GM21825 (cell line): ENCODE results near the gene POLR3E.
A peak's percentile ranks its signal among the peaks of the same experiment; 100 is the strongest.
"Not testable (repeated sequence)": the region's sequence is repeated elsewhere in the genome, so short reads cannot be mapped to it uniquely, and the experiment has no call there.

Experiments used
- ATAC-seq: cut with Tn5 transposase; IDR thresholded peaks from one replicate; pipeline ENCODE4 v1.9.1; 2021; ENCODE audit warnings: mild to moderate bottlenecking, moderate library complexity; ENCODE audit not compliant: unreplicated experiment

Gene POLR3E

GRCh38 chr16:22291860-22292318 lies 5.3 kb upstream of the POLR3E start:
- ATAC-seq, result no peak

- no peak for ATAC-seq
These were observed 4.9 kb upstream of the POLR3E start for GRCh38 chr16:22292320-22292719.

DNA sequence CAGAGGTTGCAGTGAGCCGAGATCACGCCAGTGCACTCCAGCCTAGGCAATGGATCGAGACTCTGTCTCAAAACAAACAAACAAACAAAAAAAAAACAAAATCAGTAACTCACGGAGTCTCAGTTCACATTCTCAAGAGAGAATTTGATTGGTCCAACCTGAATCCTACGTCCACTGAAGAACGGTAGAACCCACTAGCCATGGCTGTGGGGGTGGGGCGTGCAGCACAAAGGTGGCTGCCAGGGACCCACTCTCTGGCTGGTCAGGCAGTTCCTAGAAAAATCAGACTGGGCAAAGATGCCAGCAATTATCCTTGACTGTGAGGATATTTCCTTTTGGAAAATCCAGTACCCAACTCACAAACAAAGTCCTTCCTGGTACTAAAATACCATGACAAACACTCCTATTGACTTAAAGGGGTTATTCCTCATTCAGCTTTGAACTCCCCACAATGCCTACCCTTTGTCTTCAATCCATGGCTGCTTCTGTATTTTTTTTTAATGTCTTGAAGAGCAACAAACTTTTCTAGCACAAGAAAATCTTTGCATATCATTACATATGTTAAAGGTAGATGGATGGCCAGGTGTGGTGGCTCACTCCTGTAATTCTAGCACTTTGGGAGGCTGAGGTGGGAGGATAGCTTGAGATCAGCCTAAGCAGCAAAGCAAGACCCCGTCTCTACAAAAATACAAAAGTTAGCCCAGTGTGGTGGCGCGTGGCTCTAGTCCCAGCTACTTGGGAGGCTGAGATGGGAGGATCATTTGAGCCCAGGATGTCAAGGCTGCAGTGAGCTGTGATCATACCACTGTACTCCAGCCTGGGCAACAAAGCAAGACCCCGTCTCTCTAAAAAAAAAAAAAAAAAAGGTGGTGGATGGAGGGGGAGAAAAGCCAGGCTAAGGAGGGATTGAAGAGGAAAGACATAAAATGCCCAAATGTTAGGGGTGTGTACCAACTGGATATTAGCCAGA lies 3.8 kb upstream of the POLR3E start:
- ATAC-seq, result no peak

GRCh38 chr16:22296225-22297113 lies 740 bp upstream of the POLR3E start:
- ATAC-seq, result no peak

GRCh38 chr16:22297871-22298733 lies 893 bp downstream of the POLR3E start:
- peak; percentile 20 for ATAC-seq

GRCh38 chr16:22299036-22299435 lies 1.8 kb downstream of the POLR3E start:
- no peak for ATAC-seq

DNA sequence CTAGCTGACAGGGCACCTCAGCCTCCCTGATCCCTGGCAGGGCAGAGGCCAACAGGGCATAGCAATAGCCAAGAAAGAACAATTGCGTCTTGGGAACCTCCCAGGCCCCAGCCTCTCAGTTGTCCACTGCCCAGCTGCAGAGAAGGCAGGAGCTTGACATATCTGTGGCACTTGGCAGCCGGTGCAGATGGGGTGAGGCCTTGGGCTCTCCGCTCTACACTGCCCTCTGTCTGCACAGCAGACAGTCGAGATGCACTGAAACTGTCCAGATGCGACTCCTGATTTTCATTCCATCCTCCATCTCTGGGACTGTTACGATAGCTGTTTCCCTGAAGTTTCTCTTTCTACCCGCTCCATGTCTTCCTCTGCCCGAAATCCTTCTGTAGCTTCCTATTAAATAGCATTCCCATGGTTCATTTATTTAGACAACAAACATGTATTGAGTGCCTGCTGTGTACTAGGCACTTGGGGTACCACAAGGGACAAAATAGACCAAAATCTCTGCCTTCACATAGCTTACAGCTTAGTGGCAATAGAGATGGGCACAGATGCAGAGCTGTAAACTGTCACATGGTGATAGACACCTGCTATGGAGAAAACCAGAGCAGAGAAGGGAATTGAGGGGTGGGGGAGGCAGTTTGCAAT lies 3.3 kb downstream of the POLR3E start:
- ATAC-seq, result no peak

DNA sequence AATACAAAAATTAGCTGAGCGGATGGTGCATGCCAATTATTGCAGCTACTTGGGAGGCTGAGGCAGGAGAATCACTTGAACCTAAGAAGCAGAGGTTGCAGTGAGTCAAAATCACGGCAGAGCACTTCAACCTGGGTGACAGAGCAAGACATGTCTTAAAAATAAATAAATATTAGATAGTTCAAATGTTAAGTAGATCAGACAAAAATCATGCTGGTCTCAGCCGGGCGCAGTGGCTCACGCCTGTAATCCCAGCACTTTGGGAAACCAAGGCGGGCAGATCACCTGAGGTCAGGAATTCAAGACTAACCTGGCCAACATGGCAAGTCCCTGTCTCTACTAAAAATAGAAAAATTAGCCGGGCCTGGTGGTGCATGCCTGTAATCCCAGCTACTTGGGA lies 4.2 kb downstream of the POLR3E start:
- not testable (repeated sequence) for ATAC-seq

DNA sequence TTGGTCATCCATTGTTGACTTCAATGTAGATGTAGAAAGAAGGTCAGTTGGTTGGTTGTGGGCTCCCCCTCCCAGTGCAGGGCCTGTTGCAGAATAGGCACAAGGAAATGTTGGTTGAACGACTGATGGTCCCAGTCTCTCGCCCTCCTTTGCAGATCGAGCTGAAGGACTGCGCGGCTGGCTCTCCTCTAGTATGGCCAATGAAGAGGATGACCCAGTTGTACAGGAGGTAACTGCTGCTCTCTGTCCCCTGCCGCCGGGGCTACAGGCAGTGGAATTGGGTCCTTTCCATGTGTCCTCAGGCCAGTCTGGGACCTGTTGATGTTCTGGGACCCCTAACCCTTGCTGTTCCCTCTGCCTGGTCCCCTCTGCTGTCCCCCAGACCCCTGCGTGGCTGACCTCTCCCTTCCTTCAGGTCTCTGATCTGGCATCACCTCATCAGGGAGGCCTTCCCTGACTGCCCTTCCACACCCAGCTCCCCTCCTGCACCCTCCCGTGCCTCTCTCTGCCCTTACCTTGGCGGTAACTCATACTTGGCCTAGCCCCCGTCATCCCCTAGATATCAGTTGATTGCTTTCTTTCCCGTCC lies 5.7 kb downstream of the POLR3E start:
- no peak for ATAC-seq

DNA sequence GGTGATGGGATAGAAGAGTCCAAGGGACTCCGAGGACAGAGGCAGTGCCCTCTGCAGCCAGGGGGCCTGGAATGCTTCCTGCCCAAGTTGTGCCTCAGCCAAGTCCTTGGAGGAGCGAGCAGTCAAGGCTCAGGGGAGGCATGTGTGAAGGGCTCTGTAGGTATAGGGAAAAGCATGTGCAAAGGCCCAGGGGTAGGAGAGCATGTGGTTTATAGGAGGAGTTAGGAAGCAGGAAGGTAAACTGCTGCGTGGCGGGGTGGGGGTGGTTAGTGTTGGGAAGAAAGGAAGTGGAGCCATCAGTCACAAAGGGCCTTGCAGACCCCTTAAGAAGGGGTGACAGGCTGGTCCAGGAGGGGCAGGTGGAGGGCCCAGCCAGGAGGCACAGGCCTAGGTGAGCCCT lies 7.2 kb downstream of the POLR3E start:
- no peak for ATAC-seq

- ATAC-seq, result no peak
These were observed 9.6 kb downstream of the POLR3E start for GRCh38 chr16:22306788-22307187.

DNA sequence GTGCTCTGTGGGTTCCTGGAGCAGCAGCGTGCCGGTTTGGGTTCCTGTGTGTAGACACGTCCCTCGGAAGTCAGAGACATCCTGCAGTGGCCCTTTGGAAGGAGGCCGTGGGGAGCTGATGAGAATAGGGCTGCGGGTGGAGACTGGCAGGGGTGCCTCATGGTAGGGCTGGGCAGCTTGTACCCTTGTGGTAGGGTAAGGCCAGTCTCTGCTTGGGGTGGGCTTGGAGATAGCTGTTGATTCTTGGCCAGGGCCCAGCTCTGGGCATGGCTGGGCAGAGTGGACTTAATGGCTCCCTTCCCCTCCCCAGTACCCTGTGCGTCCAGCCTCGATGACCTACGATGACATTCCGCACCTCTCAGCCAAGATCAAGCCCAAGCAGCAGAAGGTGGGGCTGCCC lies 10.6 kb downstream of the POLR3E start:
- ATAC-seq, result no peak

GRCh38 chr16:22308824-22309520 lies 11.8 kb downstream of the POLR3E start:
- ATAC-seq, result no peak

DNA sequence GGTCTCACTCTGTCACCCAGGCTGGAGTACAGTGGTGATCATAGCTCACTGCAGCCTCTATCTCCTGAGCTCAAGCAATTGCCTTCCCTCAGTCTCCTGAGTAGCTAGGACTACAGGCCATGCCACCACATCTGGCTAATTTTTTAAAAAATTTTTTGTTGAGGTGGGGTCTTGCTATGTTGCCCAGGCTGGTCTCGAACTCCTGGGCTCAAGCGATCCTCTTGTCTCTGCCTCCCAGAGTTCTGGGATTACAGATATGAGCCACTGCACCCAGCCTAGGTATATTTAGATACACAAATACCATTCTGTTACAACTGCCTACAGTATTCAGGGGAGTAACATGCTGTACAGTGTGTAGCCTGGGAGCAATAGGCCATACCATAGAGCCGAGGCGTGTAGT lies 14.3 kb downstream of the POLR3E start:
- ATAC-seq, result no peak

DNA sequence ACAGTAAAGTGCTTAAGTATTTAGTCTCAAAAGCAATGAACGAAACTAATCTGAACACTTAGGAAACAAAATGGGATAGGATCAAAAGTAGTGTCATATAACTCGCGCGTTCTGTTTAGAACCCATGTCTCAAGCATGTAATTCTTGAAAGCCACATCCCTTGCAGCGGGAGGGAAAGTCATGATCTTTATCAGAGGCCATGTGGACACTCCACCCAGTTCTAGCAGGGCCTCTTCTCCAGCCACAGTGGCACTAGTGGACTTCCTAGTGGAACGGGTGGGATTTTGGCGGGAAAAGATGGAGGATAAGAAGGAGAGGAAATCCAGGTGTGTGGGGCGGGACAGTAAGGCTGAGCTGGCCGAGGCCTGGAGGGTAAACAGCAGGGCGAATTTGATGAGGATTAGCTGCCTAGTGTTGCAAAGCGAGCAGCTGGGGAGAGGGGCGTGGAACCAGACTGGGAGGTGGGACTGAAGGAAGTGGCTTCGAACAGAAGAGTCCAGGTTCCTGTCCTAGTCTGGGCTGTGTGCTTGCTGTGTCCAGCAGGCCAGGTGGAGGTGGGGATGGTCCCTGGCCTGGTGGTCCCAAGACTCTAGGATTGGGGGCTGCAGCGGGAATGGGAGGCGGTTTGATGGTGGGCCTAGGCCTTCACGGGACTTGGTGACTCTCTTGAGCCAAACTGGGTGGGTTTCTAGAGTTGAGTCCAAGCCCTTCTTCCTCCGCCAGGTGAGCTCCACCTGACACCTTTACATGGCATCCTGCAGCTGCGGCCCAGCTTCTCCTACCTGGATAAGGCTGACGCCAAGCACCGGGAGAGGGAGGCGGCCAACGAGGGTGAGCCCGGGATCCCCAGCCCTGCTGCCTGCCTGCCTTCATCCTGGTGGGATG lies 15.9 kb downstream of the POLR3E start:
- ATAC-seq, result no peak

- ATAC-seq, result no peak
These were observed 16.8 kb downstream of the POLR3E start for GRCh38 chr16:22313876-22314470.

GRCh38 chr16:22314661-22315626 lies 17.7 kb downstream of the POLR3E start:
- no peak for ATAC-seq
